GM19455 (cell line): ENCODE measurements around the gene HPGDS.
"Not testable (repeated sequence)": the region's sequence is repeated elsewhere in the genome, so short reads cannot be mapped to it uniquely, and the experiment has no call there.

Source experiments
- ATAC-seq: cut with Tn5 transposase; IDR thresholded peaks from one replicate; pipeline ENCODE4 v1.9.1; 2021; ENCODE audit not compliant: unreplicated experiment

HPGDS gene

DNA sequence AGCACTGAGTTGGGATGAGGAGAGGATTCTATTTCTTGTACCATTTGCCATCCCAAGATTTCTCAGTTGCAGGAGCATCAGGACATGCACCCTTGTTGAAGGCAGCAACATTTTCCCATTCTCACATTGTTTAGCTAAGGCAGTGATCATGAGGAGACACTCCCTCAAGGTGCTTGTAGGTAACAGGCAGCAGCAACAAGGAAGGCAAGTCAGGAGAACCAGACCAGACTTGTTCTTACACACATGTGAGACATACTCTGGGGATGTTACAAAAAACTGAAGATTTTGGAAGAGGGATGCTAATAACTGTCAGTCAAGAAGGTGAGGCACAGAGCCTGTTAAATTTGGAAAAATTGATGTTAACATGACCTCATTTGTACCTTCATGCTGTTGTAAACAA, 15.5 kb upstream of the HPGDS start:
- ATAC-seq: no peak

GRCh38 chr4:94357624-94358023, 15.0 kb upstream of the HPGDS start:
- no peak for ATAC-seq

DNA sequence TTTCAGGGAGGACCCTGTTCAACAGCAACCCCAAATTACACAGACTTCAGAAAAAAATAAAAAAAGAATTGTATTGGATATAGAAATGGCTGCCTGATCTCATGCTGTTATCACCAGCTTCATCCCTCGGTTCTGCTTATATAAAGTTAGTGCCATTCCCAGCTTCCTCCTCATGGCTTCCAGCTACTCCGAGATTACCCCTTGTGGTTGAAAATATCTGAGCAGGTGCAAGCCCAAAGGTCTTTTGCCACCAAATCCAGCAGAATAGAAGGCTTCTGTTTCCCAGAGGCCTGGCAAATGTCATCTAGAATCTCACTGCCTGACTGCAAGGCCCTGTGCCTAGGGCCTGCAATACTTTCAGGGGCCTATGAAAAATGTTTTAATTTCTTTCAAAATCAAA, 13.8 kb upstream of the HPGDS start:
- no peak for ATAC-seq

- no peak for ATAC-seq
Observed at GRCh38 chr4:94354474-94354896, 11.8 kb upstream of the HPGDS start.

- no peak for ATAC-seq
Observed at GRCh38 chr4:94352996-94353395, 10.4 kb upstream of the HPGDS start.

GRCh38 chr4:94352163-94352562, 9.5 kb upstream of the HPGDS start:
- ATAC-seq: no peak

- ATAC-seq: no peak
Observed at GRCh38 chr4:94351319-94351718, 8.7 kb upstream of the HPGDS start.

GRCh38 chr4:94350095-94350494, 7.5 kb upstream of the HPGDS start:
- ATAC-seq: no peak

DNA sequence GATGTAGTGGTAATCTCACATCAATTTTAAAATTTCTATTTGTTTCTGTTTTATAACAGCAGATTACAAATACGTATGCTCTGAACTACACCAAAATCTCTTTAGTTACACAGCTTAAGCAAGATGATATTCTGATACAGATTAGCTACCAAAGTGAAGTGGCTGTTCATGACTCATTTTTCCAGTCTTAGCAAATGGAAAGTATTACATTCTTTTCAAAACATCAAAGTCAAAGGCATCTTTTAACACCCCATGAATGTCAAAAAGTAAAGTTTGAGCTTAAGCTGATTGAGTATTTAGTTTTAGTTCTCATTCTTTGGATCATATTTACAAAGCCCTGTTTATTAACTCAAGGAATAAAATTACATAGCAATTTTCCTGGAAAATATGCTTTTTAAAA, 6.6 kb upstream of the HPGDS start:
- no peak for ATAC-seq

DNA sequence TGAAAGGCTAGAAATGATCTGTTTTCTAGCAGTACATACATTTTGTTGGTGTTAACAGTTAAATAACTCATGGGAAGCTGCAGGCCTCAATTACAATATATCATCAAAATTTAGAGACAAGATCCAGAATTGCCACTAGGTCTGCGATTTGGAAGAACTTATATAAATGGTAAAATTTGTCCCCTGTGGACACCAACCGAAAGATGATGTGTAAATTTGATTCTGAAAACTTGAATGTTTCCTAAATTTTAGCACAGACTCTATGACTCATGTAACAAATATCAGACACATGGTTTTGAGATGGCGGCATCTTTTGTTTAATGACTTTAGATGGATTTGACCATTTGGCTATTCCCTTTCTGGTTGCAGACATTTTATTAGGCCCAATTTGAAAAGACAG, 6.0 kb upstream of the HPGDS start:
- no peak for ATAC-seq

- no peak for ATAC-seq
Observed at GRCh38 chr4:94346541-94346940, 3.9 kb upstream of the HPGDS start.

DNA sequence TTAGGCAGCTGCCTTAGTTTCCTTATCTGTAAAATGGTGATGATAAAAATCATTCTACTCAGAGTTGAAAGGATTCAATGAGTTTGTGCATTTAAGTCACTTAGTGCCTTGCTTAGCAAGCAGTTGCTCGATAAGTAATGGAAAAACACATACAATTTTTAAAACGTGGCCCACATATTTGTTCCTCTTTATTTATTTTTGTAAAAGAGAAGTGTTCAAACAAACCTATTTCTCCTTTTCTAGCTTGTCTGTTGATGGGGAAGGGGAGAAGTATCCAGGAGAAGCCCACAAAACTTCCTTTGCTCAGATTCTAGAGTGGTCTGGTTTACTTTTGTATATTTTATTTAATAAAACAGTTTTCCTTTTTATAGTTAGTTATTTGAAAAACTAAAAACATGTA, 3.3 kb upstream of the HPGDS start:
- no peak for ATAC-seq

- ATAC-seq: no peak
Observed at GRCh38 chr4:94345266-94345665, 2.6 kb upstream of the HPGDS start.

- no peak for ATAC-seq
Observed at GRCh38 chr4:94344457-94344856, 1.8 kb upstream of the HPGDS start.

GRCh38 chr4:94341481-94342370, 910 bp downstream of the HPGDS start:
- ATAC-seq: no peak

DNA sequence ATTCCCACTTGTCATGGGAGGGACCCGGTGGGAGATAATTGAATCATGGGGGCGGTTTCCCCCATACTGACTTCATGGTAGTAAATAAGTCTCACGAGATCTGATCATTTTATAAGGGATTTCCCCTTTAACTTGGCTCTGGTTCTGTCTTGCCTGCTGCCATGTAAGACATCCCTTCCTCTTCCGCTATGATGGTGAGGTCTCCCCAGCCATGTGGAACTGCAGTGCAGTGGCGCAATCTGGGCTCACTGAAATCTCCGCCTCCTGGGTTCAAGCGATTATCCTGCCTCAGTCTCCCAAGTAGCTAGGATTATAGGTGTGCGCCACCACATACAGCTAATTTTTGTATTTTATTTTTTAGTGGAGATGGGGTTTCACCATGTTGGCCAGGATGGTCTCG, 2.9 kb downstream of the HPGDS start:
- ATAC-seq: no peak

GRCh38 chr4:94338681-94339351, 3.8 kb downstream of the HPGDS start:
- ATAC-seq: no peak

- ATAC-seq: not testable (repeated sequence)
Observed at GRCh38 chr4:94336791-94337190, 5.8 kb downstream of the HPGDS start.

GRCh38 chr4:94336303-94336702, 6.3 kb downstream of the HPGDS start:
- ATAC-seq: no peak

DNA sequence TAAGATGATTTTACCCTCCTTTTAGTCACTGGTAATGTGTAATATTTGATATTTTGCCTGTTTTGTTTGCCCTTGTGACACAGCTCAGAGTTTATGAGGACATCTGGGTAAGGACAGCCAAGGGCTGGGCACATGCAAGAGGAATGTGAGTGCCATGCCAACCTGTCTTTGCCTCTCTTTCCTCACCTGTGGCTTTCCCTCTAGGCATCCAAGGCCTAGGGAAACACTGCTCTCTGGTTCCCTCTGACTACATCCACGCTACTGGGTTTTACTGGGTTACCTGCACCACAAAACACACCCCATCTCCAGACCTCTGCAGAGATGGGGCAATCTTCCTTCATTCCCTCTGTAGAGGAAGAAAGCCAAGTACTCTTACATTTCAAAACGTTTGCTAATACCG, 7.7 kb downstream of the HPGDS start:
- no peak for ATAC-seq

DNA sequence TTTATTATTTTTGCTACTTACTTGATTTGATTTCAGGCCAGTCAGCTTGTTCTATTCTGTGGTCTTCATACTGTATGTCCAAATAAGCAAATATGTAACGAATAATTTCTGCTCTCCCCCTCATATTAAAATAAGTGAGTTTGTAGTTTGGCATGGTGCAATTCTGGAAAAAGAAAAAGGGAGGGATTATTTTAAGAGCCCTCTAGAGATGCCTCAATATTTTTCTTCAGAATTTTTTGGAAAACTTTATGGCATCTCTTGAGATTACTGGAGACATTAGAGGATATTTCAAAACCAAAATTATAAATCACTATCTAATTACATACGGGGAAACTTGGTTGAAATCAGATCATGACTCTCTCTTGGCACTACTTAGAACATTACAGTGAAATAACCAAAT, 8.2 kb downstream of the HPGDS start:
- no peak for ATAC-seq

GRCh38 chr4:94333866-94334265, 8.8 kb downstream of the HPGDS start:
- ATAC-seq: no peak
